SK-N-DZ (cell line): ENCODE results near the gene ARHGEF11.

ENCODE experiments used
- DNase-seq: peaks from one replicate; pipeline ENCODE4 v3.0.0-alpha.2; 2015; ENCODE audit warnings: low spot score

The ARHGEF11 gene

DNA sequence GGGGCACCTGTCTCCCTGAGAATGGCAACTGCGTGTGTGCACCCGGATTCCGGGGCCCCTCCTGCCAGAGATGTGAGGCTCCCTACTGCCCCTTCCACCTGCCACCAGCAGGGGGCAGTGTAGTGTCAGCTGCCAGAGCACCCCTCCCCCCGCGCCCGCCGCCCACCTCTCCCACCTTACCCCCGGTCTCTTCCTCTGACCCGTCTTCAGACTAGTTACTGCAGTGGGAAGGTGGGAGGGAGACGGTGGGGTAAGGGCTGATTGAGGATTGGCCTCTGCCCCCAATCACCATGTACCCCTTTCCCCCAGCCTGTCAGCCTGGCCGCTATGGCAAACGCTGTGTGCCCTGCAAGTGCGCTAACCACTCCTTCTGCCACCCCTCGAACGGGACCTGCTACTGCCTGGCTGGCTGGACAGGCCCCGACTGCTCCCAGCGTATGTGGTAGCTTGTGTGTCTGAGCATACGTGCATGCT, 135.2 kb downstream of the ARHGEF11 start:
- no peak for DNase-seq

- DNase-seq, result no peak
These were observed 135.9 kb downstream of the ARHGEF11 start for GRCh38 chr1:156909671-156910070.

DNA sequence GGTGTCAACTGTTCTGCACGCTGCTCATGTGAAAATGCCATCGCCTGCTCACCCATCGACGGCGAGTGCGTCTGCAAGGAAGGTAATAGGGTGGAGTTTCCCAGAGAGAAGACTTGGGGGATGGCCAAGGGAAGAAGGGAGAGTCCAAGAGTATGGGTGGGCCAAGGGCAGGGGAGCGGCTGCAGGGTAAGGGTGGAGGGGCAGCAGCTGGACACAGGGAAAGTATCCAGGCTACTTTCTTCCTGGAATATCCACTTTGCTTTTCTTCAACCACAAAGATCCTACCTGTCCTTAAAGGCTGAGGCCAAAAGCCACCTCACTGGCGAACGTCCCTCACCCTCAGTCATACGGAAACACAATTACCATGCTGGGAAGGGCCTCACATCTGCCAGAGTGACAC, 136.6 kb downstream of the ARHGEF11 start:
- no peak for DNase-seq

GRCh38 chr1:156908541-156908940, 137.0 kb downstream of the ARHGEF11 start:
- DNase-seq, result no peak

- no peak for DNase-seq
These were observed 139.2 kb downstream of the ARHGEF11 start for GRCh38 chr1:156906206-156906906.

- DNase-seq, result no peak
These were observed 139.9 kb downstream of the ARHGEF11 start for GRCh38 chr1:156905651-156906050.

GRCh38 chr1:156905176-156905575, 140.4 kb downstream of the ARHGEF11 start:
- no peak for DNase-seq

DNA sequence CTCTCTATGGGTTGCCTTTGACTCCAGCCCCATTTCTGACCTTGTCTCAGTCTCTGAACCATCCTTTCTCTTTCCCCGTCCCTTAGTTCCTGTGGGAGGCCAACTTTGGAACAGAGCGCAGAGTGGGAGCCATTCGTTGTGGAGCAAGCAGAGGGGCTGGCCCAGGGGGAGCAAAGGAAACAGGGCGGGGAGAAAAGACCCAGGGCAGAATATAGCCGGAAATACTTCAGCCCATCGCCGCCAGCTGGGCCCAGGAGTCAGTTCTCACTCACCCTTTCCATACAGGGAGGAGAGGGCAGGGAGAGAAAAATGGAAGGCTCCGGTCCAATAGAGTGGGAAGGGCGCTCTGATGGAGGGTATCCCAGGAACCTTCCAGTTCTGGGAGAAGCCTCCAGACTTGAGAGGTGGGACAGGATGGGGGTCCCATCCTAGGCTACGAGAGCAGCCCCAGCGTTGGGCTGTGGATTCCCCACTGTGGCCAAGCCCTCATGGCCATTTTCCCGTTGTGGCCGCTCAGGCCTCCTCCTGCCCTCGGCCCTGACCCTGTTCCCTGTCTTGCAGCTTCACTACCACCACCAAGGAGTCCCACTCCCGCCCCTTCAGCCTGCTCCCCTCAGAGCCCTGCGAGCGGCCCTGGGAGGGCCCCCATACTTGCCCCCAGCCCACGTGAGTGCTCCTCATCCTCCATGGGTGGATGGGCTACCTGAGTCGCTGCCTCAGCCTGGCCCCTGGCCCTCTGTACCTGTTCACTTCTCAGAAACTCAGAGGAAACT, 141.2 kb downstream of the ARHGEF11 start:
- DNase-seq, result no peak

- DNase-seq, result no peak
These were observed 142.0 kb downstream of the ARHGEF11 start for GRCh38 chr1:156903328-156904091.

GRCh38 chr1:156901966-156902915, 143.3 kb downstream of the ARHGEF11 start:
- no peak for DNase-seq

DNA sequence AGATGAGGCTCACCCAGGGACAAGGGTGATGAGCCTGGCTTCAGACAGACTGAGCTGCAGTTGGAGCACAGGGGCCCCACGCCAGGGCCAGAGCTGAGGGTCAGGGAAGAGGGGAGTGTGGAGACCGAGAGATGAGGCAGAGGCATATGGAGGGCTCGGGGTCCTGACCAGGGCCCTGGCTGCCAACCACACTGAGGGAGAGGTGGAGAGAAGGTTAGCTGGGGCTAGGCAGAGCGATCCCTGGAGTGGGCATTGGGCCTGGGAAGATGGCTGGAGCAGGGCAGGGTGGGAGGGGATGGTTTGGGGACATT, 144.0 kb downstream of the ARHGEF11 start:
- no peak for DNase-seq

DNA sequence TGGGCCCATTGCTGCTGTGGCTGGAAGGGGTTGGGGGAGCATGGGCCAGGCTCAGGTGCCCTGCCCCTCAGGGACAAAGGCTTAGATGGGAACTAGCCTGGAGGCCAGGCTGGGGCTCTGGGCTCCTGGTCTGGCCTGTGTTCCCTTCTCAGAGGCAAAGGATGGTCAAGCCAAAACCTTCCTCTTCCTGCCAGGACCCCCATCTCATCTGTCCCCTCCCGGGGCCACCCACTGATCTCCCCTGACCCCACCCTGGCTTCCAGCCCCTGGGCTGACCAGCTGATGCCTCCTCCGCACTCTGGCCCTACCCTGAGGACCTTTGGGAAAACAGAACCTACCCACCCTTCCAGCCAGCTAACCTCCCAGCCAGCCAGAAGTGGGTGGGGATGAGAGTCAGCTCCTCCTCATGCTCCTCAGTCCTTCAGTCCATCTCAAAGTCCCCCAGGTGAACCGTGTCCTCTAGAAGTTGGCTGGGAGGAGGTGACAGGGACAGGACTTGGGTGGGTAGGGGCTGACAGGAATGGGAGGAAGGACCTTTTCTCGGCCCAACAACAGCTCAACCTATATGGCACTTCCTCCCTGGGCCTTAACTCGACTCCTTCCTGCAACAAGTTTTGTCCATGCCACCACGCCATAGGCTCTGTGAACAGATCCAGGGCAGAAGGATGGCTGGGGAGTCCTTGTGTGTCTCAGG, 144.5 kb downstream of the ARHGEF11 start:
- no peak for DNase-seq

GRCh38 chr1:156899956-156900718, 145.4 kb downstream of the ARHGEF11 start:
- DNase-seq, result no peak

- DNase-seq, result no peak
These were observed 146.4 kb downstream of the ARHGEF11 start for GRCh38 chr1:156898971-156899664.

- DNase-seq, result no peak
These were observed 147.4 kb downstream of the ARHGEF11 start for GRCh38 chr1:156898161-156898566.

DNA sequence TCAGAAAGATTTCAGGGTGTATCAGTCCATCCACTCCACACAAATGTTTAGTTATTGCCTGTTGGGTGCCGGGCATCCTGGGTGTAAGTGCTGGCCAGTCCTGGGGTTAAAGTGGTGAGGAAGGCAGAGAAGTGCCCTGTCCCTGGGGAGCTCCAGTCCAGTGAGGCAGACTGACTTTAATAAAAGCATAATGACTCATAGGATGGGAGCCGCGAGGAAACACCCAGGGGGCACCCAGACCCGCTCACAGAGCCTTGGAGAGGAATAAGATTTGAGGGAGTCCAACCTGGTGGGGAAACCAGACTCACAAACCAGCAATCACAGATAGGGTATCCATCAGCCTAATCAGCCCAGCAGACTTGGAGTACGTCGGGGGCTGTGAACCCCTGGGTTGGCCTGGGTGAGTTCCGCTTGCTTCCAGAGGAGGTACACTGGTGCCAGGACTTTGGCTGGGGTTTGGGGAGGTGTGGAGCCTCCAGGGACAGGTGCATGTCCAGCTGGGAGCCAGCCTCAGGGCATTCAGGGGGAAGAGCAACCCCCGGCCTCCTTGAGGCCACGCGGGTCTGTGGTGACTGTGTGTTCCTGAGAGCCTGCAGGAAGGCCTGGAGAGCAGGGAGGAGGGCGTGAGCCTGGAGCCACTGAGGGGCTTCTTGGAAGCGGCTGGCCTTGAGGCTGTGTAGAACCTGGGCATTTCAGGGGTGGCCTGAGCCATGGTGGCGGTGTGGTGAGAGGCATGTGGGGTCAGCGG, 148.3 kb downstream of the ARHGEF11 start:
- no peak for DNase-seq

DNA sequence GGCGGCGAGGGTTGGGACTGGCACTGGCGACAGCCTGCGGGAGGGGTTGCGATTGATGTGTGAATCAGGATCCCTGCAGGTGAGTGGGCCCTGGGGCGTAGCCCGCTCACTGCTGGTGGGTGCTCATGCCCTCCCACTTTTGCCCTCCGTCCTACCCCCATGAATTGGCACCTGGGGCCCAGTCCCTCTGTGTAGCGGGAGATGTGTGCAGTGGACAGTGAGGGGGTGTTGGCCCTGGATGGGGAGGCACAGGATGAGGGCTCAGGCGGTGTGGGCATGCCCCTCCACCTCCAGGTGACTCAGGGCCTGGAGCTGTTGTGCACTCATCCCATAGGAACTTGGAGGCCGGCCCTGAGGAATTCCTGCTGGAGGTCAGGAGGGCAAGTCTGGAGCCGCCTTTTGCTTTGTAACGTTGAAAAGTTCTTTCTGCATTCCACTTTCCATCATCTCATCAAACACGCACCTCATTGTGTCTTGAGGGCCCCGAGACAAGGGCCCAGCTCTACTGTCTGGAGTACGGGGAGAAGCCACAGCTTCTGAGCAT, 149.0 kb downstream of the ARHGEF11 start:
- DNase-seq, result no peak

DNA sequence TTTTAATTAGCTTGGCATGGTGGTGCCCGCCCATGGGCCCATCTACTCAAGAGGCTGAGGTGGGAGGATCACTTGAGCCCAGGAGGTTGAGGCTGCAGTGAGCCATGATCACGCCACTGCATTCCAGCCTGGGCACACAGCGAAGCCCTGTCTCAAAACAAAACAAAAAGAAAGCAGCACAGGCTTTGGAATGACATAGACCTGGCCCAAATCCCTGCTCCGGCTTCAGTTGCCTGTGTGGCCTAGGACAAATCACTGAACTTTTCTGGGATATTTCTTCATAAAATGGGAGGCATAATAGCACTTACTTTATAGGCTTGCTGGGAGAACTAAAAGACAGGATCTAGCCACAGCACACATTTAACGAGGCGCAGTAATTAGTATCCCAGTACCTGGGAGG, 149.6 kb downstream of the ARHGEF11 start:
- no peak for DNase-seq
